BLaER1 treated with 17β-estradiol and CSF1 and Interleukin-3, amounts not matched to agents 10 nM and 100 nM (cell line): ENCODE measurements around the gene WDR70.

Experiments used
- H3K27ac ChIP-seq, 11 experiments: shearing (Covaris generic); formaldehyde crosslinking; 2 replicates each; pipeline ENCODE4 v1.8.1; 2022
- H3K27me3 ChIP-seq, 11 experiments: shearing (Covaris generic); formaldehyde crosslinking; 2 replicates each; pipeline ENCODE4 v1.8.1; 2022
- H3K36me3 ChIP-seq, 11 experiments: shearing (Covaris generic); formaldehyde crosslinking; 2 replicates each; pipeline ENCODE4 v1.8.1; 2022
- H3K4me1 ChIP-seq, 10 experiments: shearing (Covaris generic); formaldehyde crosslinking; 2 replicates each; pipeline ENCODE4 v1.8.1; 2022
- H3K4me2 ChIP-seq, 11 experiments: shearing (Covaris generic); formaldehyde crosslinking; 2 replicates each; pipeline ENCODE4 v1.8.1; 2022
- H3K4me3 ChIP-seq, 10 experiments: shearing (Covaris generic); formaldehyde crosslinking; 2 replicates each; pipeline ENCODE4 v1.8.1; 2022
- H3K9ac ChIP-seq, 11 experiments: shearing (Covaris generic); formaldehyde crosslinking; 2 replicates each; pipeline ENCODE4 v1.8.1; 2022
- H3K9me3 ChIP-seq, 11 experiments: shearing (Covaris generic); formaldehyde crosslinking; replicated peaks in 1 of 11; 2 replicates each; pipeline ENCODE4 v1.8.1; 2022
- H4K20me1 ChIP-seq, 11 experiments: shearing (Covaris generic); formaldehyde crosslinking; 2 replicates each; pipeline ENCODE4 v1.8.1; 2022
- Cebpa-rat ChIP-seq, 11 experiments: shearing (Covaris generic); IDR thresholded peaks; 2 replicates each; pipeline ENCODE4 v1.8.1; 2022

WDR70 gene

GRCh38 chr5:37552770-37553719, 173.9 kb downstream of the WDR70 start:
- H3K4me1 ChIP-seq: peaks cover 9 to 27% (median 17%) of the 10 kb centered on the region in 10 experiments; a peak in 18 of 20 replicates
- peak overlapping the region; percentile 20 to 68 (median 49); a peak in 20 of 22 replicates for H3K4me2 ChIP-seq
- H4K20me1 ChIP-seq: no peaks in the 10 kb centered on the region; a peak in 1 of 22 replicates
- H3K27ac ChIP-seq: peak overlapping the region in 9 of 11 experiments; percentile 3 to 73 (median 71); a peak in 17 of 22 replicates
- peaks cover 12 to 39% (median 24%) of the 10 kb centered on the region in 11 experiments for H3K9me3 ChIP-seq
- H3K27me3 ChIP-seq: no peaks in the 10 kb centered on the region
- H3K36me3 ChIP-seq: peaks cover 0 to 14% (median 9%) of the 10 kb centered on the region in 11 experiments; a peak in 9 of 22 replicates
- TF ChIP-seq Cebpa-rat (IDR thresholded peaks at IDR 0.05): 0 out of 22 replicates have a peak, but pooled peaks of 1 of the 11 experiments have one; percentile 40
- H3K4me3 ChIP-seq: no peak overlapping the region
- H3K9ac ChIP-seq: peak overlapping the region in 8 of 11 experiments; percentile 9 to 57 (median 37); a peak in 10 of 22 replicates

DNA sequence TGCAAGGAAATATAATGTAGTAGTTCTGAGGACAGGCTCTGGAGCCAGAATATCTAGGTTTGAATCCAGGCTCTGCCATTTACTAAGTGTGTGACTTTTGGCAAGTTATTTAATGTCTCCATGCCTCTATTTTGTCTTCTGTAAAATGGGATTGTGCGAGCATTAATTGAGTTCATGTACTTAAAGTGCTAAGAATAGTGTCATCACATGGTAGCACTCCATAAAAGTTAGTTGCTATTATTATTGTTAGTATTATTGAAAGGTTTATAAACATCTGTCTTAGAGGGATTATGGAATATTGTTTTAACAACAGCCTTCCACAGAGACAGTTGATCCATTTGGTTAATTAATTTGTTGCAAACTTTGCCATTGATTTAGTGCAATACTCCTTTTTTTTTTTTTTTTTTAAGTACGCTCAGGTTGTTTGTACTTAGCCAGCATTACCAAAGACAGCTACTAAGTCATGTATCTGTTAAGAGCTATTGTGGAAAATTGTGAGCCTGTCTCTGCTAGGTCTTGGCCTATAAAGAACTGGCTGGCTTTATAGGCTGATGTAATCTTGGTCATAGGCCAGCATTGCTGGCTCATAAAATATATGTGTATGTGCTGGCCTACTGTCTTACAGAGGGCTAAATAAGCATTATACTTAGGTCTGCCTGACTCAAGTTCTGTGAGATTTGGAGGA, 174.7 kb downstream of the WDR70 start:
- Histone ChIP-seq H3K9me3 (peaks cover 13 to 44% (median 27%) of the 10 kb centered on the region in 11 experiments), H3K4me1 (peaks cover 9 to 27% (median 17%) of the 10 kb centered on the region in 10 experiments; a peak in 18 of 20 replicates), H4K20me1 (no peaks in the 10 kb centered on the region; a peak in 1 of 22 replicates), H3K36me3 (peaks cover 0 to 19% (median 10%) of the 10 kb centered on the region in 11 experiments; a peak in 9 of 22 replicates), H3K9ac (peak overlapping the region in 4 of 11 experiments; percentile 34 to 39 (median 35); a peak in 4 of 22 replicates), H3K4me2 (peak overlapping the region in 9 of 11 experiments; percentile 30 to 68 (median 49); a peak in 18 of 22 replicates), H3K27me3 (no peaks in the 10 kb centered on the region), H3K27ac (peak overlapping the region in 9 of 11 experiments; percentile 3 to 73 (median 71); a peak in 16 of 22 replicates), H3K4me3 (no peak overlapping the region)
- no peak for TF ChIP-seq Cebpa-rat (IDR thresholded peaks at IDR 0.05)

GRCh38 chr5:37554405-37554739, 175.3 kb downstream of the WDR70 start:
- Histone ChIP-seq H3K4me3 (no peak overlapping the region), H3K9me3 (peaks cover 13 to 48% (median 27%) of the 10 kb centered on the region in 11 experiments), H4K20me1 (no peaks in the 10 kb centered on the region), H3K4me2 (no peak overlapping the region), H3K27me3 (no peaks in the 10 kb centered on the region), H3K36me3 (peaks cover 0 to 22% (median 10%) of the 10 kb centered on the region in 11 experiments; a peak in 10 of 22 replicates), H3K4me1 (peaks cover 9 to 27% (median 17%) of the 10 kb centered on the region in 10 experiments; a peak in 18 of 20 replicates), H3K9ac (no peak overlapping the region), H3K27ac (peak overlapping the region in 7 of 11 experiments; percentile 62 to 73 (median 71); a peak in 12 of 22 replicates)
- no peak for TF ChIP-seq Cebpa-rat (IDR thresholded peaks at IDR 0.05)

- no peaks in the 10 kb centered on the region for H4K20me1 ChIP-seq
- no peak for TF ChIP-seq Cebpa-rat (IDR thresholded peaks at IDR 0.05)
- no peak overlapping the region for H3K4me3 ChIP-seq
- H3K9me3 ChIP-seq: peaks cover 13 to 45% (median 27%) of the 10 kb centered on the region in 11 experiments
- no peak overlapping the region for H3K4me2 ChIP-seq
- no peaks in the 10 kb centered on the region for H3K27me3 ChIP-seq
- peaks cover 0 to 22% (median 10%) of the 10 kb centered on the region in 11 experiments; a peak in 10 of 22 replicates for H3K36me3 ChIP-seq
- 0 out of 22 replicates have a peak overlapping the region, but pooled peaks of 1 of the 11 experiments have one; percentile 73 for H3K27ac ChIP-seq
- H3K9ac ChIP-seq: no peak overlapping the region
- H3K4me1 ChIP-seq: peaks cover 9 to 27% (median 17%) of the 10 kb centered on the region in 10 experiments; a peak in 18 of 20 replicates
Observed at GRCh38 chr5:37554938-37555337, 175.8 kb downstream of the WDR70 start.

- Histone ChIP-seq H3K4me2 (no peak overlapping the region), H3K4me3 (no peak overlapping the region), H3K4me1 (peaks cover 6 to 14% (median 9%) of the 10 kb centered on the region in 10 experiments; a peak in 18 of 20 replicates), H4K20me1 (no peaks in the 10 kb centered on the region), H3K36me3 (peaks cover 5 to 38% (median 18%) of the 10 kb centered on the region in 11 experiments; a peak in 13 of 22 replicates), H3K27ac (no peak overlapping the region), H3K9me3 (peaks cover 25 to 50% (median 32%) of the 10 kb centered on the region in 11 experiments), H3K9ac (no peak overlapping the region), H3K27me3 (no peaks in the 10 kb centered on the region)
- TF ChIP-seq Cebpa-rat (IDR thresholded peaks at IDR 0.05): no peak
Observed at GRCh38 chr5:37557734-37558293, 178.7 kb downstream of the WDR70 start.

DNA sequence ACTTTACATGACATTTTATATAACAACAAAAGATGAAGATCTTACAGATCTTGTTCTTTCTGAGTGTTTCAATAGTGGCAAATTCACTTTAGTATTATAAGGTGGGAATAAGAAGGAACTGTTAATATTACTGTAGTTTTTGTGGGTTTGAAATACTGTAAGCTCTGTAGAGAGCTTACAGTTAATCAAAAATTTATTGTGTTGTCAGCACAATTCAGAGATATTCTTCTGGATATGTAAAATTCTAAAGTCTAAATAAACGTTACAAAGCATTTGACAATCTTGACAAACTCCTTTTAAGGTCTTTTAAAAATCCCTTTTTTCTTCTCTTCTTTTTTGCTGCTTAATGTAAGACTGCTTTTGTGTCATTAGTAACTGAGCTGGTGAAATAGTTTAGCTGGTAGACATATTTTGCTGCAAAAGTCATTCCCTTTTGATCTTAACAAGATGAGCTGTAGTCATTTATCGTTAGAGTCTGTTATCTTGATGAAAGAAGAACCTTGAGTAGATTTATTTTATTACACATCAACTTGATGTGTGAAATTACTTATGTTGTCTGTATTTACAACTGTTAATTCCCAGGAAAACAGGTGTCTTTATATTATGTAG, 186.0 kb downstream of the WDR70 start:
- Histone ChIP-seq H3K9ac (no peak overlapping the region), H3K27ac (no peak overlapping the region), H3K4me3 (no peak overlapping the region), H3K4me1 (no peaks in the 10 kb centered on the region), H3K27me3 (no peaks in the 10 kb centered on the region), H3K4me2 (no peak overlapping the region), H3K9me3 (peaks cover 9 to 17% (median 14%) of the 10 kb centered on the region in 11 experiments; a peak in 19 of 22 replicates), H3K36me3 (peaks cover 0 to 25% (median 10%) of the 10 kb centered on the region in 11 experiments; a peak in 10 of 22 replicates), H4K20me1 (no peaks in the 10 kb centered on the region)
- TF ChIP-seq Cebpa-rat (IDR thresholded peaks at IDR 0.05): no peak

- H4K20me1 ChIP-seq: no peaks in the 10 kb centered on the region
- peaks cover 0 to 19% (median 0%) of the 10 kb centered on the region in 11 experiments; a peak in 2 of 22 replicates for H3K36me3 ChIP-seq
- H3K4me3 ChIP-seq: no peak overlapping the region
- no peak for TF ChIP-seq Cebpa-rat (IDR thresholded peaks at IDR 0.05)
- H3K27me3 ChIP-seq: no peaks in the 10 kb centered on the region
- H3K4me2 ChIP-seq: no peak overlapping the region
- no peak overlapping the region for H3K27ac ChIP-seq
- H3K4me1 ChIP-seq: no peaks in the 10 kb centered on the region
- H3K9ac ChIP-seq: no peak overlapping the region
- no peaks in the 10 kb centered on the region for H3K9me3 ChIP-seq
Observed at GRCh38 chr5:37567566-37567965, 188.4 kb downstream of the WDR70 start.
